Choroid plexus epithelial cell (primary cell): Measurements from ENCODE around the gene AKAP7.
A peak's percentile ranks its signal among the peaks of the same experiment; 100 is the strongest.
"Not testable (repeated sequence)": the region's sequence is repeated elsewhere in the genome, so short reads cannot be mapped to it uniquely, and the experiment has no call there.

Experiments
- DNase-seq: peaks from one replicate; pipeline ENCODE4 v3.0.0-alpha.2; 2010; ENCODE audit warnings: low read depth
- H3K4me3 ChIP-seq: 2 replicates; pipeline ENCODE4 v1.5.1; 2011; ENCODE audit warnings: low read depth, mild to moderate bottlenecking, control low read depth, low read length, moderate library complexity
- CTCF ChIP-seq: conservative IDR thresholded peaks from 2 replicates; pipeline ENCODE4 v1.5.1; 2011; ENCODE audit warnings: low read depth, mild to moderate bottlenecking, control low read depth, inconsistent platforms, low read length, moderate library complexity

The AKAP7 gene

GRCh38 chr6:131258816-131259476 is 123.7 kb downstream of the AKAP7 start:
- peak; percentile 42 for DNase-seq

GRCh38 chr6:131260960-131261359 is 125.7 kb downstream of the AKAP7 start:
- not testable (repeated sequence) for H3K4me3 ChIP-seq, DNase-seq

More at GRCh38 chr6:131258816-131259476, 123.7 kb downstream of the AKAP7 start:
- no peak for TF ChIP-seq CTCF
- no peak overlapping the region for H3K4me3 ChIP-seq

GRCh38 chr6:131262060-131262459 is 126.8 kb downstream of the AKAP7 start:
- peak; percentile 28 for TF ChIP-seq CTCF
- H3K4me3 ChIP-seq, result no peak overlapping the region
- DNase-seq, result no peak

- peak; percentile 54 for DNase-seq
- TF ChIP-seq CTCF, result no peak
- H3K4me3 ChIP-seq, result no peak overlapping the region
Observed at GRCh38 chr6:131265939-131266338, 130.7 kb downstream of the AKAP7 start.

- DNase-seq, result no peak
- H3K4me3 ChIP-seq, result no peak overlapping the region
Observed at GRCh38 chr6:131268303-131268702, 133.0 kb downstream of the AKAP7 start.

GRCh38 chr6:131269565-131270391 is 134.5 kb downstream of the AKAP7 start:
- H3K4me3 ChIP-seq, result no peak overlapping the region
- TF ChIP-seq CTCF, result no peak
- DNase-seq, result no peak

More at GRCh38 chr6:131268303-131268702, 133.0 kb downstream of the AKAP7 start:
- no peak for TF ChIP-seq CTCF

GRCh38 chr6:131270534-131270933 is 135.3 kb downstream of the AKAP7 start:
- no peak for TF ChIP-seq CTCF
- no peak overlapping the region for H3K4me3 ChIP-seq
- no peak for DNase-seq
